LNCaP clone FGC (cell line): ENCODE data around the gene ZNF76.

ENCODE experiments used
- DNase-seq: peaks from one replicate; pipeline ENCODE4 v3.0.0-alpha.2; 2011; ENCODE audit warnings: low read depth
- H3K4me3 ChIP-seq: 2 replicates; pipeline ENCODE4 v1.5.1; 2011; ENCODE audit warnings: mild to moderate bottlenecking, low read depth, low read length, control low read depth
- CTCF ChIP-seq: IDR thresholded peaks from 2 replicates; pipeline ENCODE4 v1.5.1; 2012; ENCODE audit warnings: mild to moderate bottlenecking; ENCODE audit not compliant: control insufficient read depth, insufficient read depth; ENCODE audit errors: extremely low read depth

Gene ZNF76

GRCh38 chr6:35262596-35262995 lies 3.1 kb downstream of the ZNF76 start:
- no peak for DNase-seq
- no peak overlapping the region for H3K4me3 ChIP-seq
- no peak for TF ChIP-seq CTCF

- no peak for TF ChIP-seq CTCF
- DNase-seq: no peak
- H3K4me3 ChIP-seq: no peak overlapping the region
These were observed 5.2 kb downstream of the ZNF76 start for GRCh38 chr6:35264550-35265274.

- no peak for DNase-seq
- no peak overlapping the region for H3K4me3 ChIP-seq
- TF ChIP-seq CTCF: no peak
These were observed 6.0 kb downstream of the ZNF76 start for GRCh38 chr6:35265523-35265922.

GRCh38 chr6:35267446-35267845 lies 7.9 kb downstream of the ZNF76 start:
- no peak for TF ChIP-seq CTCF
- no peak overlapping the region for H3K4me3 ChIP-seq
- DNase-seq: no peak

- TF ChIP-seq CTCF: no peak
- no peak overlapping the region for H3K4me3 ChIP-seq
These were observed 8.4 kb downstream of the ZNF76 start for GRCh38 chr6:35267897-35268296.

GRCh38 chr6:35272005-35272404 lies 12.5 kb downstream of the ZNF76 start:
- H3K4me3 ChIP-seq: no peak overlapping the region
- no peak for TF ChIP-seq CTCF
- no peak for DNase-seq

More at GRCh38 chr6:35267897-35268296, 8.4 kb downstream of the ZNF76 start:
- DNase-seq: no peak
